Ishikawa (cell line): ENCODE measurements around the gene KCNK6.

Experiments used
- CEBPB ChIP-seq: IDR thresholded peaks from 2 replicates; pipeline ENCODE4 v1.6.1; 2012
- CREB1 ChIP-seq: IDR thresholded peaks from 2 replicates; pipeline ENCODE4 v1.6.1; 2012; ENCODE audit warnings: low read depth
- EGR1 ChIP-seq: IDR thresholded peaks from 2 replicates; pipeline ENCODE4 v1.6.1; 2012
- EP300 ChIP-seq: IDR thresholded peaks from 2 replicates; pipeline ENCODE4 v1.6.1; 2012; ENCODE audit warnings: borderline replicate concordance
- RAD21 ChIP-seq: IDR thresholded peaks from 2 replicates; pipeline ENCODE4 v1.6.1; 2012; ENCODE audit warnings: low read depth
- REST ChIP-seq: IDR thresholded peaks from 2 replicates; pipeline ENCODE4 v1.6.1; 2012; ENCODE audit warnings: low read depth, mild to moderate bottlenecking
- TAF1 ChIP-seq: IDR thresholded peaks from 2 replicates; pipeline ENCODE4 v1.6.1; 2012; ENCODE audit warnings: low read depth, mild to moderate bottlenecking
- YY1 ChIP-seq: IDR thresholded peaks from 2 replicates; pipeline ENCODE4 v1.6.1; 2012; ENCODE audit warnings: low read depth
- ZBTB7A ChIP-seq: IDR thresholded peaks from 2 replicates; pipeline ENCODE4 v1.6.1; 2012; ENCODE audit warnings: low read depth
- TF ChIP-seq, protein P1 (sequence below): IDR thresholded peaks from 2 replicates; pipeline ENCODE4 v1.6.1; 2012
- TF ChIP-seq, protein P2 (sequence below): IDR thresholded peaks from 2 replicates; pipeline ENCODE4 v1.6.1; 2012

GRCh38 chr19:38298821-38299680 lies 20.6 kb upstream of the KCNK6 start:
- TF ChIP-seq YY1, result no peak
- no peak for TF ChIP-seq EGR1
- TF ChIP-seq ZBTB7A, result no peak
- no peak for TF ChIP-seq TAF1
- no peak for TF ChIP-seq RAD21
- TF ChIP-seq CEBPB, result no peak
- TF ChIP-seq, protein P1, sequence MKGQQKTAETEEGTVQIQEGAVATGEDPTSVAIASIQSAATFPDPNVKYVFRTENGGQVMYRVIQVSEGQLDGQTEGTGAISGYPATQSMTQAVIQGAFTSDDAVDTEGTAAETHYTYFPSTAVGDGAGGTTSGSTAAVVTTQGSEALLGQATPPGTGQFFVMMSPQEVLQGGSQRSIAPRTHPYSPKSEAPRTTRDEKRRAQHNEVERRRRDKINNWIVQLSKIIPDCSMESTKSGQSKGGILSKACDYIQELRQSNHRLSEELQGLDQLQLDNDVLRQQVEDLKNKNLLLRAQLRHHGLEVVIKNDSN, result no peak
- TF ChIP-seq, protein P2, sequence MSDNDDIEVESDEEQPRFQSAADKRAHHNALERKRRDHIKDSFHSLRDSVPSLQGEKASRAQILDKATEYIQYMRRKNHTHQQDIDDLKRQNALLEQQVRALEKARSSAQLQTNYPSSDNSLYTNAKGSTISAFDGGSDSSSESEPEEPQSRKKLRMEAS, result no peak
- TF ChIP-seq CREB1, result no peak
- no peak for TF ChIP-seq REST
- TF ChIP-seq EP300, result no peak
